Measurements from ENCODE around the gene PARD6G. TPM values are rescaled to one million over a fixed set of nuclear protein-coding genes. Genes with fewer than 3 reads are reported as not detected.

The PARD6G gene
- total RNA-seq, 5 donors from 2014 or later (not counting 1 experiment from before 2014, with no cell fraction given): 0.15 to 0.96 (median 0.50) TPM; not detected in 1

GRCh38 chr18:80246445-80247392 is 595 bp downstream of the PARD6G start:
- Mint-ChIP-seq H3K27me3 (peaks cover 39 to 53% of the 10 kb centered on the region in 2 donors), H3K36me3 (no peaks in the 10 kb centered on the region), H3K4me3 (peak overlapping the region; percentile 47 to 77 (median 69)), H3K9me3 (no peaks in the 10 kb centered on the region), H3K27ac (no peak overlapping the region), H3K4me1 (peaks cover 5 to 9% (median 9%) of the 10 kb centered on the region in 3 donors)
- peaks cover 0 to 15% of the 10 kb centered on the region in 2 experiments for H3K4me1 ChIP-seq (ENCODE audit: control insufficient read depth in 1 of 2, extremely low read depth in 1 of 2, insufficient read depth in 2 of 2, low read length in 2 of 2)
- WGBS (ENCODE audit: insufficient coverage): 2% methylated on average over 86 of the region's 106 CpGs
- ATAC-seq (replicated peaks in 1 of 4) (peak in 3 of 4 experiments; percentile 42 to 53 (median 44)), DNase-seq (peak in 5 of 35 experiments; percentile 5 to 19 (median 7))
- H3K27me3 ChIP-seq (replicated peaks in 1 of 2; ENCODE audit: control insufficient read depth in 2 of 2, extremely low read depth in 1 of 2, insufficient read depth in 2 of 2, low read length in 1 of 2): peaks cover 0 to 38% of the 10 kb centered on the region in 2 experiments
- ChIA-PET POLR2A (no interaction called here), CTCF (interaction anchor here in 1 of 2 donors (0.6 kb wide), 1 partner anchor 99 kb away, joined by 3 read pairs; no protein-coding TSS in a partner anchor)
- H3K4me3 ChIP-seq (ENCODE audit: control insufficient read depth in 1 of 2, extremely low read depth in 1 of 2, low read length in 1 of 2): peak overlapping the region; percentile 40 to 45
- H3K36me3 ChIP-seq (ENCODE audit: control insufficient read depth in 2 of 2, extremely low read depth in 1 of 2, insufficient read depth in 1 of 2, low read length in 1 of 2): no peaks in the 10 kb centered on the region
- H3K9me3 ChIP-seq: no peaks in the 10 kb centered on the region
- no peak overlapping the region for H3K27ac ChIP-seq (ENCODE audit: low read length)

- DNase-seq (no peak), ATAC-seq (replicated peaks in 1 of 4) (no peak)
- Histone ChIP-seq H3K9me3 (no peaks in the 10 kb centered on the region), H3K27ac (ENCODE audit: low read length) (no peak overlapping the region), H3K4me1 (ENCODE audit: control insufficient read depth in 1 of 2, extremely low read depth in 1 of 2, insufficient read depth in 2 of 2, low read length in 2 of 2) (peaks cover 0 to 15% of the 10 kb centered on the region in 2 experiments), H3K4me3 (ENCODE audit: control insufficient read depth in 1 of 2, extremely low read depth in 1 of 2, low read length in 1 of 2) (no peak overlapping the region), H3K36me3 (ENCODE audit: control insufficient read depth in 2 of 2, extremely low read depth in 1 of 2, insufficient read depth in 1 of 2, low read length in 1 of 2) (no peaks in the 10 kb centered on the region), H3K27me3 (replicated peaks in 1 of 2; ENCODE audit: control insufficient read depth in 2 of 2, extremely low read depth in 1 of 2, insufficient read depth in 2 of 2, low read length in 1 of 2) (peaks cover 0 to 41% of the 10 kb centered on the region in 2 experiments)
- POLR2A ChIA-PET: no interaction called here
- H3K9me3 Mint-ChIP-seq: no peaks in the 10 kb centered on the region
- 39% methylated on average over 29 of the region's 31 CpGs for WGBS (ENCODE audit: insufficient coverage)
- H3K4me3 Mint-ChIP-seq: peak overlapping the region; percentile 62 to 77 (median 69)
- no peaks in the 10 kb centered on the region for H3K36me3 Mint-ChIP-seq
- peaks cover 39 to 59% of the 10 kb centered on the region in 2 donors for H3K27me3 Mint-ChIP-seq
- H3K27ac Mint-ChIP-seq: no peak overlapping the region
- CTCF ChIA-PET: no interaction called here
- peaks cover 5 to 9% (median 9%) of the 10 kb centered on the region in 3 donors for H3K4me1 Mint-ChIP-seq
These were observed 1.4 kb downstream of the PARD6G start for GRCh38 chr18:80245781-80246444.

GRCh38 chr18:80244956-80245730 is 2.2 kb downstream of the PARD6G start:
- Mint-ChIP-seq H3K9me3 (no peaks in the 10 kb centered on the region), H3K36me3 (no peaks in the 10 kb centered on the region), H3K27me3 (peaks cover 39 to 65% of the 10 kb centered on the region in 2 donors), H3K27ac (no peak overlapping the region), H3K4me3 (peak overlapping the region; percentile 62 to 77 (median 69)), H3K4me1 (peaks cover 5 to 9% (median 9%) of the 10 kb centered on the region in 3 donors)
- Histone ChIP-seq H3K4me3 (ENCODE audit: control insufficient read depth in 1 of 2, extremely low read depth in 1 of 2, low read length in 1 of 2) (no peak overlapping the region), H3K4me1 (ENCODE audit: control insufficient read depth in 1 of 2, extremely low read depth in 1 of 2, insufficient read depth in 2 of 2, low read length in 2 of 2) (peaks cover 0 to 15% of the 10 kb centered on the region in 2 experiments), H3K27ac (ENCODE audit: low read length) (no peak overlapping the region), H3K9me3 (no peaks in the 10 kb centered on the region), H3K27me3 (replicated peaks in 1 of 2; ENCODE audit: control insufficient read depth in 2 of 2, extremely low read depth in 1 of 2, insufficient read depth in 2 of 2, low read length in 1 of 2) (peaks cover 0 to 44% of the 10 kb centered on the region in 2 experiments), H3K36me3 (ENCODE audit: control insufficient read depth in 2 of 2, extremely low read depth in 1 of 2, insufficient read depth in 1 of 2, low read length in 1 of 2) (no peaks in the 10 kb centered on the region)
- DNase-seq: no peak
- POLR2A ChIA-PET: no interaction called here
- ATAC-seq (replicated peaks in 1 of 4): no peak
- CTCF ChIA-PET: no interaction called here
- 91% methylated on average over 5 of the region's 10 CpGs for WGBS (ENCODE audit: insufficient coverage)

GRCh38 chr18:80244167-80244566 is 3.1 kb downstream of the PARD6G start:
- Mint-ChIP-seq H3K27ac (no peak overlapping the region), H3K27me3 (peaks cover 39 to 61% of the 10 kb centered on the region in 2 donors), H3K36me3 (no peaks in the 10 kb centered on the region), H3K4me1 (peaks cover 5 to 9% (median 9%) of the 10 kb centered on the region in 3 donors), H3K9me3 (no peaks in the 10 kb centered on the region), H3K4me3 (no peak overlapping the region)
- Histone ChIP-seq H3K36me3 (ENCODE audit: control insufficient read depth in 2 of 2, extremely low read depth in 1 of 2, insufficient read depth in 1 of 2, low read length in 1 of 2) (no peaks in the 10 kb centered on the region), H3K4me1 (ENCODE audit: control insufficient read depth in 1 of 2, extremely low read depth in 1 of 2, insufficient read depth in 2 of 2, low read length in 2 of 2) (peaks cover 0 to 15% of the 10 kb centered on the region in 2 experiments), H3K4me3 (ENCODE audit: control insufficient read depth in 1 of 2, extremely low read depth in 1 of 2, low read length in 1 of 2) (no peak overlapping the region), H3K27ac (ENCODE audit: low read length) (no peak overlapping the region), H3K27me3 (replicated peaks in 1 of 2; ENCODE audit: control insufficient read depth in 2 of 2, extremely low read depth in 1 of 2, insufficient read depth in 2 of 2, low read length in 1 of 2) (peaks cover 0 to 44% of the 10 kb centered on the region in 2 experiments), H3K9me3 (no peaks in the 10 kb centered on the region)
- DNase-seq (no peak), ATAC-seq (replicated peaks in 1 of 4) (no peak)
- POLR2A ChIA-PET: no interaction called here
- CTCF ChIA-PET: no interaction called here
- 100% methylated on average over 2 of the region's 6 CpGs for WGBS (ENCODE audit: insufficient coverage)

- CTCF ChIA-PET: no interaction called here
- Histone ChIP-seq H3K4me1 (ENCODE audit: control insufficient read depth in 1 of 2, extremely low read depth in 1 of 2, insufficient read depth in 2 of 2, low read length in 2 of 2) (peaks cover 0 to 15% of the 10 kb centered on the region in 2 experiments), H3K9me3 (no peaks in the 10 kb centered on the region), H3K36me3 (ENCODE audit: control insufficient read depth in 2 of 2, extremely low read depth in 1 of 2, insufficient read depth in 1 of 2, low read length in 1 of 2) (no peaks in the 10 kb centered on the region), H3K27ac (ENCODE audit: low read length) (no peak overlapping the region), H3K27me3 (replicated peaks in 1 of 2; ENCODE audit: control insufficient read depth in 2 of 2, extremely low read depth in 1 of 2, insufficient read depth in 2 of 2, low read length in 1 of 2) (peaks cover 0 to 44% of the 10 kb centered on the region in 2 experiments), H3K4me3 (ENCODE audit: control insufficient read depth in 1 of 2, extremely low read depth in 1 of 2, low read length in 1 of 2) (no peak overlapping the region)
- no CpG with 5 or more reads among the region's 5 CpGs for WGBS (ENCODE audit: insufficient coverage)
- Mint-ChIP-seq H3K27ac (no peak overlapping the region), H3K4me3 (no peak overlapping the region), H3K9me3 (no peaks in the 10 kb centered on the region), H3K4me1 (peaks cover 5 to 9% (median 9%) of the 10 kb centered on the region in 3 donors), H3K36me3 (no peaks in the 10 kb centered on the region), H3K27me3 (peaks cover 39 to 56% of the 10 kb centered on the region in 2 donors)
- ATAC-seq (replicated peaks in 1 of 4) (no peak), DNase-seq (no peak)
- POLR2A ChIA-PET: no interaction called here
These were observed 4.1 kb downstream of the PARD6G start for GRCh38 chr18:80243204-80243603.

All from T-cell (primary cell).